AG08396 (cell line): ENCODE measurements around the gene RNU11.
"Not testable (repeated sequence)": the region's sequence is repeated elsewhere in the genome, so short reads cannot be mapped to it uniquely, and the experiment has no call there.

Experiments used
- DNase-seq: peaks from one replicate; pipeline ENCODE4 v3.0.0; 2012; ENCODE audit warnings: low spot score, mixed read lengths

The RNU11 gene

DNA sequence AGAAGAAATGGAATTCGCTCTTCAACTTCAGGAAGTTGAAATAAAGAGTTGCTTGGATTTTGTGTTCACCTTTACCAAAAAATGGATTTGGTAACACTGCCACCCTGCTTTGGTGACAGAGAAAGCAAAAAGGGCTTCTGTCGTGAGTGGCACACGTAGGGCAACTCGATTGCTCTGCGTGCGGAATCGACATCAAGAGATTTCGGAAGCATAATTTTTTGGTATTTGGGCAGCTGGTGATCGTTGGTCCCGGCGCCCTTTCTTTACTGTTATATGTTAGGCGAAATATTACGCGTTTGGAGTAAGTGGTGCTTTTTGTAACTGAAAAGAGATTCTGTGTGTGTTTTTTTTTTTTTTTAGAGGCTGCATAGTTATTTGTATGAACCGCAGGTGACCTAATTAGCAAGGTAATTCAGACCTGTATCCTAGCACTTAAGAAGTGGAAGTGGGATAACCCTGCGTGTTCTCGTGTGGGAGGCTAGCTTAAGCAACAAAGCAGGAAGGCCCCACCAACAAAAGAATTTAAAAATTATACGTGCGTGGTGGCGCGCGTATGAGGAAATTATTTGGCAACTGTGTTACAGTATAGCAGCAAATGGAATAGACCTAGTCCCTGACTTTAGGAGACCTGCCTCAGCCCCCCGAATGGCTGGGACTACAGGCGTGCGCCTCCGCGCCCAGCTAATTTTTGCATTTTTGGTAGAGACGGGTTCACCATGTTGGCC lies at the start of gene RNU11:
Gene RNU11 (plus strand): TSS at position 127 of the 725 bp plus-strand sequence.
- peak; percentile 75 for DNase-seq

DNA sequence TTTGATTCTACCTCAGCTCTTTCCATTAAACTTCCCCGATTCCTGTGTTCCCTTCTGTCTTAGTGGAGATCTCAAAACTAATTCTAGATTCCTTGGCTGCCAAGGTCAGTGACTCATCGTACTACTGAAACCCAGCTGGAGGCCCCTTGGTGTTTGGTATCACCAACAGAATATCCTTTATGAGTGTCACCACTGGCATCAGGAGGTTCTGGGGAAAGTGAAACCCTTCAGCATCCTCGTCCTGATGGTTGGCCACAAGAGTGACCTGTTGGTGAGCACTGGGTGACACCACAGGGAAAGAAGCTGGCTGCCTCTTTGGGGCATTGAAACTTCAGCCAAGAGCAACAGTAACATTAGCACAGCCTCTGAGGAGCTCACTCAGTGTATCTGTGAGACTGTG lies 46.7 kb upstream of the RNU11 start:
- DNase-seq: peak; percentile 90

DNA sequence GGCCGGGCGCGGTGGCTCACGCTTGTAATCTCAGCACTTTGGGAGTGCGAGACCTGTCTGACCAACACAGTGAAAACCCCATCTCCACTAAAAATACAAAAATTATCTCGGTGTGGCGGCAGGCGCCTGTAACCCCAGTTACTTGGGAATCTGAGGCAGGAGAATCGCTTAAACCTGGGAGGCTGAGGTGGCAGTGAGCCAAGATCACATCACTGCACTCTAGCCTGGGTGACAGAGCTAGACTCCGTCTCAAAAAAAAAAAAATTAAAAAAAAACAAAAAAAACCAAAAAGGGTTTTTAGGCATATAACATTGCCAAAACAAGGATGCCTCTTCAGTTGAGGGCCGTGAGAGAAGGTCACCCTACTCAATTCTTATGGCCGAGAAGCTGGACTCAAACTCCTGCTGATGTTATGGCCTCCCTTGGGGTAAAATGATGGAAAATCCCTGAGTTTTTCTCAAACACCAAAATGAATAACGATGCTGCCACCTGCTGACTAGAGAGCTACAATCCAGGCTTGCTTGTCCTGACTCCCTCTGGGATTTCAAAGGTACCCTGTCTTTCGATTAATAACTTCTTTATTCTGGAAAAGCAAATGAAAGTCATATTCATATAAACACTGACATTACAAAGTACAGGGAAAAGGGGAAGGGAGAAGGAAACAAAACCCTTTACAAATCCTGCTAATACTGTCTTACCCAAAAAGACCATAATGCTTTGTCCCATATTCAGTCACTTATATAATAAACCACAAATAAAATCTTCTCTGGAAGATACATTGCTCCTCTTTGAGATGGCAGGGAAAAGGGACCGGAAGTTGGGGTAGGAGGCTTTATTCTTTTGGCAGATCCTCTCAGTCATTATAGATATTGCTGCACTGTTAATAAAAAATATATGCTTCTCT lies 45.6 kb upstream of the RNU11 start:
- peak; percentile 76 for DNase-seq

DNA sequence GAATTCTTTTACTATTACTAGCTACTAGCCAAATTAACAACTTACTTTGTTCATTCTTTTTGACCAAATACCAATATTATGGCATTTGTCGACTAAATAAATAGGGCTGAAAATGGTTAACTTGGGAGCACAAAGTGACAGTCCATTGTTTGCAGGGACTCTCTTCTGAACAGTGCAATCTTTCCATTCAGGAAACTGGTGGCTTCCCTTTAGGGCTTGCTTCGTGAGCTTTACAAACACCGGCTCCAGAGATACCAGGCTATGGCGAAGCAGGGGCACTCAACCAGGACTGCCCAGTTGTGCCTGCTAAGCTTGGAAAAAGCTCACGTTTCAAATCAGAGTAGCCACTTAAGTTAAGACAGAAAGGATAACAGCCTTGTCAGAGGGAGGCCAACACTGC lies 44.0 kb upstream of the RNU11 start:
- DNase-seq: no peak

DNA sequence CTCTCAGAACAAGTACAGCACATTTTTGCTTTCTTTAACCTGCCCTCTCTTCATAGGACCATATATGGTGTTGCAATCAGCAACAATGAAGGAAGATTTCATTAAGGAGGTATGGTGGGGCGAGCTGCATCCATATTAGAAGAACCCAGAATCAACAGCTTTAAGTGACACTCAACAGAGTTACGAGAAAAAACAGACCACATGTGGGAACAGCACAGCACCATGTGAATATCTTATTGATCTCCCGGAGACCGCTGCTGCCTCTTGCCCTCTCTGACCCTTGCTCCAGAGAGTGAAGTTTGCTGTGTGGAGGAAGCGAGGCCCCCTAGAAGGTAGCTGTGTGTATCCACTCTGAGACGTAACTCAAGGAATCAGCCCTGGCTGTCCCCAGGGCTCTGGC lies 43.4 kb upstream of the RNU11 start:
- DNase-seq: no peak

DNA sequence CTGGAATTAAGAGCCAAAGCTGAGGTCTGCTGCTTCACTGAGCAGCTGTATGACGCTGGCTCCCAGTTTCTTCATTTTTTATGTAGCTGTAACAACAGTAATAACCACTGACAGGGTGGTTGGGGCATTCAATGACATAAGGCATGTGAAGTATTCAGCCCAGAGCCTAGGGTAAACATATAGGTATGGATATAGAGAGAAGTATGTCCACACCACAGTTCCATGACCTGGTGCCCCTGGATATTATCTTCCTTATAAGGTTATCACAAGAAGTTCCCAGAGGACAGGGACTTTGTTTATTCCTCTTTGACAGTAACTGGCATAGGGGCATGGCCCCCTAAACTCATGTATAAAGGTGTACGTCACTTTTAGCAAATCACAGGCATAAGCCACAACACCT lies 41.6 kb upstream of the RNU11 start:
- DNase-seq: no peak

DNA sequence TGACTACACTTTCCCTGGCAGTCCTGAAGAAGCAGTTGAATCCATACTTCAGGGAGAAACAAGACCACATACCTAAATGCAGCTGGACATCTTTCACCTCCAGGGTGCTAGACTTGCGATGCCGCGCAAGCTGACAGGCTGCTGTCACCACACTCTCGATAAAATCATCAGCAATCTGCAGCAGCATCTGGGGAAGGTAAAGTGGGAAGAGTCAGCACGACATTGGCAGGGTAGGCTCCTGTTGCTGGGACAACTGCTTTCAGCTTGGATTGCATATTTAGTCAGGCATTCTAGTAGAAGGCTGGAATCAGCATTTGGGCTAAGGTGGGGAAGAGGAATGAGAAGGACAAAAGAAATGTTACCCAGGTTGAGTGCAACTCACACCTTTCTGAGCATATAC lies 35.2 kb upstream of the RNU11 start:
- DNase-seq: no peak

DNA sequence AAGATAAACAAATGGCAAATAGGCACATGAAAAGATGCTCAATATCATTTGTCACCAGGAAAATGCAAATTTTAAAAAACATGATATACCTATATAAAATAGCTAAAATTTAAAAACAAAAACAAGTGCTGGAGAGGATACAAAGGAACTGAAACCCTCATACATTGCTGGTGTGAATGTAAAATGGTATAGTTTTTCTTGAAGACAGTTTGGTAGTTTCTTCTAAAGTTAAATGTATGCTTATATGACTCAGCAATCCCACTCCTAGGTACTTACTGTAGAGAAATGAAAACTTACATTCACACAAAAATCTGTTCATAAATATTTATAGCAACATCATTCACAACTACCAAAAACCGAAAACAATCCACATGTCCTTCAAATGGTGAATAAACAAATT lies 16.7 kb upstream of the RNU11 start:
- DNase-seq: no peak

DNA sequence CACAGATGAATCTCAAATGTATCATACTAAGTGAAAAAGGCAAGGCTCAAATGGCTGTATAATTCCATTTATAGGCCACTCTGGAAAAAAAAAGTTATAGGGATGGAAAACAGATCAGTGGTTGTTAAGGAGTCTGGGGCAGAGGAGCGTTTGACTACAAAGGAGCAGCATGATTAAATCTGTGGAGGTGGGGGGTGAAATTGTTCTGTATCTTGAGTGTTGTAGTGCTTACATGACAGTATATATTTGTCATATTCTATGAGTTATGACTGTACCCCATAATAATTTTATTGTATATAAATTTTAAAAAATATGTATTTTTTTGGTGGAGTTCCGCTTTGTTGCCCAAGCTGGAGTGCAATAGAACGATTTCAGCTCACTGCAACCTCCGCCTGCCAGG lies 15.8 kb upstream of the RNU11 start:
- DNase-seq: no peak

DNA sequence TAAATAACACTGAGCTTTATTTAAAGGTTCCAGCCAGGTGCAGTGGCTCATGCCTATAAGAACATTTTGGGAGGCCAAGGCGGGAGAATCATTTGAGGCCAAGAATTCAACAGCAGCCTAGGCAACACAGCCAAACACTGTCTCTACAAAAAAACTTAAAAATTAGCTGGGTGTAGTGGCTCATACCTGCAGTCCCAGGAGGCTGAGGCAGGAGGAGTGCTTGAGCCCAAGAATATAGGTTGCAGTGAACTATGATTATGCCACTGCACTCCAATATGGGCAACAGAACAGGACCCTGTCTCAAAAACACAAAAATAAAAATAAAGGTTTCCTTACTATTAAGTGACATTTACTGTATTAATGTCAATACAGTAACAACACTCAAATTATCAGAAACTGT lies 7.6 kb upstream of the RNU11 start:
- no peak for DNase-seq

DNA sequence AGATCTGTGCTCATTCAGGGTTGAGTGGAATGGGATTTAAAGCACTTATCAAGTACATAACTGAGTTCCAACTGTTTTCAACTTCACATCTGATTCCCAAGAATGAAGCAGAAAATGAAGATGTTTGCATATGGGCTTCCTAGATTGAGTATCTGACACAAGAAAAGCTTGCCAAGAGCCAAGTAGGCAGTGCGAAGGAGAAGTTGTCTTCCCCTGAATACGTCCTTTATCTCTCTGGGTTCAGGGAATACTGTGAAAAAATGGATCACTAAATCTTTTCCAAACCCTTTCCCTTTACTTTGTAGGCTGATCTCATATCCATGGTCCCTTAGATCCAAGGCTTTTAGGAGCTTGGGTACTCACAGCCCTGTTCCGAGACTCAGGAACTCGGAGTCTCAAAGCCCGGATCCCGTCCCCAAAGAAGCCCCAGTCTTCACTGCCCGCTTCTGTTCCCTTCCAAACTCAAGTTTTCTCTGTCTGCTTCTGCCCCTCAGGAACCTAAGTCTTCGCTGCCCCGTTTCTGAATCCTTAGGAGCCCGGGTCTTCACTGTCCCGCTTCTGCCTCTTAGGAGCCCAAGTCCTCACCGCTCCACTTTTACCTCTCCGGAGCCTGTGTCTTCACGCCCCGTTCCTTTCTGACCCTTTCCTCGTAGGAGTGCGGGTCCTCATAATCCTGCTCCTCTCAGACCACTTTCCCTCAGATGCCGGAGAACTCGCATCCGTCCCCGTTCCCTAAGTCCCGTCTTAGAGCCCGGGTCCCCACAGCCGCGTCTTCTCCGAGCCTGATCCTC lies 6.1 kb upstream of the RNU11 start:
- peak; percentile 41 for DNase-seq

DNA sequence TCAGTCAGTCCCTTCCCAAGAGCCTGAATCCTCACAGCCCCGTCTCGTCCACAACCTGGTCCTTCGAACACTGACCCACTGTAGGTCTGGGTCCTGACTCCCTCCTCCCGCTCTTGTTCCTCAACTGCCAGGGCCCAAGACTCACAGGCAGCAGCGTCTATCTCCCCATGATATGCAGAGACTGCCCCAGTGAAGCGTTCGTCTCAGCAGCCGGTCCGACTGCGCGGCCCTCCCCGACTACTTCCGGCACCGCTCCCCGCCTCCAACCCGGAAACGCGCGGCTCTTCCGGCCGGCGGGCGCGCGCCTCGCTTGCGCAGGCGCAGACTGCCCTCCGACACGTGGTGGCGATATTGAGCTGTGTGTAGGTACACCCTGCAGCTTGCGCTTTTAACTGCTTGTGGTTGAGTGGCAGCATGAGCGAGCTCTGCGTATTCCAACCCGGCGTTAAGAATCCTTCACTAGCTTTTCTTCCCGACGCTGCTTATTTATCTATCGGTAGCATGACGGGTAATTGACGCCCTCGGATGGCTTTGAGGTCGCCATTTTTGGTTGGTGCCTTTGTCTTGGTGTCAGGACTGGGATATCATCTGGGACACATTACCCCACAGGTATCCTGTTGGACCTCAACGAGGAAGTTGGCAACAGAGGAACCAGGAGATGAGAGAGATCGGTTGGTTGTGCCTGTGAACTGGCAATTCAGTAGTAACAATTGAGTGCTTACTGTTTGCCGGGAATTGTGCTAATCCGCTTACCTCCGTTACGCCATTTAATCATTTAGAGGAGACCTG lies 5.4 kb upstream of the RNU11 start, which contains the start of gene TAF12:
Gene TAF12 (minus strand): TSS at position 221 of the 789 bp plus-strand sequence. CDS start 20,986 bp downstream, outside the sequence.
- DNase-seq: peak; percentile 93

DNA sequence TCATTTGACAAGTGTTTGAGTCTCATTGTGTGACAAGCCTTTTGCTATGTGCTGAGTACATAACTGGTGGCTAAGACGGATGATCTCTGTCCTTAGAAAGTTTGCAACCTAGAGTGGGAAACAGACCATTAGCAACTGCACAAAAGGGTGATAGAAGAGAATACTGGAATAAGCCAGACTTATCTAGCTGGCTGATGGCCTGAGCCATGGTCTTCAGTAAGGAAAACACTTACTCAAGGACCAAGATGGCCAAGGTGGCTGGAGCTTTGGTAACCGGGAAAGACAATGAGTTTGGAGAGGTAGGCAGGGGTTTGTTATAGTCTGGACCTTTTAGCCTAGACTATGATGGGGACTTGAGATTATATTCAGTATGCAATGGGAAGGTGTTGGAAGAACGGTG lies 3.9 kb upstream of the RNU11 start:
- DNase-seq: no peak

DNA sequence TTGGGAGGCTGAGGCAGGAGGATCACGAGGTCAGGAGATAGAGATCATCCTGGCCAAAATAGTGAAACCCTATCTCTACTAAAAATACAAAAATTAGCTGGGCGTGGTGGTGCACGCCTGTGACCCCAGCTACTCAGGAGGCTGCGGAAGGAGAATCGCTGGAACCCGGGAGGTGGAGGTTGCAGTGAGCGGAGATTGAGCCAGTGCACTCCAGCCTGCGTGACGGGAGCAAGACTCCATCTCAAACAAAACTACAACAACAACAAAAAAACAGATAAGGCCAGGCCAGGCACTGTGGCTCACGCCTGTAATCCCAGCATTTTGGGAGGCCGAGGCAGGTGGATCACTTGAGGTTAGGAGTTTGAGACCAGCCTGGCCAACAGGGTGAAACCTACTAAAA lies 3.0 kb upstream of the RNU11 start:
- not testable (repeated sequence) for DNase-seq

DNA sequence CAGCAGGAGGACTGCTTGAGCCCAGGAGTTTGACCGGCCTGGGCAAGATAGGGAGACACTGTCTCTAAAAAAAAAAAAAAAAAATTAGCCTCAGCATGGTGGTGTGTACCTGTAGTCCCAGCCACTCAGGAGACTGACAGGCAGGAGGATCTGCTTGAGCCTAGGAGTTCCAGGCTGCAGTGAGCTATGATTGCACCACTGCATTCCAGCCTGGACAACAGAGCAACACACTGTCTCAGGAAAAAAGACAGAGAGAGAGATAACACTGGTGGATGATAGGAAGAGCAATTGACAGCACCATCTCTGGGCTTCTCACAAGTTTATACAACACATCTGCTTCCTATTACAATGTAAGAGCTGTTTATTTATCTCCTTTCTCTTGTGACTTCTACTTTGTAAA lies 2.4 kb upstream of the RNU11 start:
- no peak for DNase-seq

DNA sequence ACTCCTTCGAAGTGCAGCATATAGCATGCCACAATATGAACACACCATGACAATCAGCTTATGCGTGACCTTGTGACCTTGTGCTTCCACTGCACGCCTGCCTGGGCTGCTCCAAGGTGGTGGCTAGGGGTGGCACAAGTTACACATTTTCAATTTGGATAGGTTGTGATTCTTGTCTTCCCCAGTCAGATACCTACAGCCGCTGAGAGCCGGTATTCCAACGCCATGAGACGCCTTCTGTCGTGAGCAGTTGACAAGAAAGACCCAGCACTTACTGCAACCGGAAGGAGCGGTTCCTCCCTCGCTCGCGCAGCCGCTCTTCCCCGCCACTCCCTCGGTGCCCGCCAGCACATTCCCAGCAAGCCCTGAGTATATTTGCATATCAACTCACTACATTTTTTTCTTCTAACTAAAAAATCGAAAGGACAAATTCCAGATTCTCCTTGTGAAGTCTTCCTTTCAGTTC lies 359 bp upstream of the RNU11 start:
- peak; percentile 88 for DNase-seq

DNA sequence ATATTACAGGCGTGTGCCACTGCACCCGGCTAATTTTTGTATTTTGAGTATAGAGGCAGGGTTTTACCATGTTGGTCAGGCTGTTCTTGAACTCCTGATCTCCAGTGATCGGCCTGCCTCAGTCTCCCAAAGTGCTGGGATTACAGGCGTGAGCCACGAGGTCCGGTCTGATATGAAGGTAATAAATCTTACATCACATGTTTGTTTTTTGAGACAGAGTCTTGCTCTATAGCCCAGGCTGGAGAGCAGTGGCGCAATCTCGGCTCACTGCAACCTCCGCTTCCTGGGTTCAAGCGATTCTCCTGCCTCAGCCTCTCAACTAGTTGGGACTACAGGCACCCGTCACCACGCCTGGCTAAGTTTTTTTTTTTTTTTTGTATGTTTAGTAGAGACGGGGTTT lies 4.7 kb downstream of the RNU11 start:
- not testable (repeated sequence) for DNase-seq

DNA sequence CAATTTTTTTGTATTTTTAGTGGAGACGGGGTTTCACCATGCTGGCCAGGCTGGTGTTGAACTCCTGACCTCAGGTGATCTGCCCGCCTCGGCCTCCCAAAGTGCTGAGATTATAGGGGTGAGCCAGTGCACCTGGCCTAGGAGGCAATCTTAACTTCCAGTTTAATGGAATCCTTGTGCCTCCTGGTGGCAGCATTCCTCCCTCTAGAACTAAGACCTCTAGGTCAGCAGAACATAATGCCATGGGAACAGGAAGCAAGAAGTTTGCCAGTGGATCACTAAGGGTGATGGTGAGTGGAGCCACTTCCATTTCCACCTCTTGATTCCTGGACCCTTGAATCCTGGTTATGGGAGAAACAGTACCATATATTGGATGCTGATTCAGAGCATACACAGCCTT lies 5.5 kb downstream of the RNU11 start:
- not testable (repeated sequence) for DNase-seq

DNA sequence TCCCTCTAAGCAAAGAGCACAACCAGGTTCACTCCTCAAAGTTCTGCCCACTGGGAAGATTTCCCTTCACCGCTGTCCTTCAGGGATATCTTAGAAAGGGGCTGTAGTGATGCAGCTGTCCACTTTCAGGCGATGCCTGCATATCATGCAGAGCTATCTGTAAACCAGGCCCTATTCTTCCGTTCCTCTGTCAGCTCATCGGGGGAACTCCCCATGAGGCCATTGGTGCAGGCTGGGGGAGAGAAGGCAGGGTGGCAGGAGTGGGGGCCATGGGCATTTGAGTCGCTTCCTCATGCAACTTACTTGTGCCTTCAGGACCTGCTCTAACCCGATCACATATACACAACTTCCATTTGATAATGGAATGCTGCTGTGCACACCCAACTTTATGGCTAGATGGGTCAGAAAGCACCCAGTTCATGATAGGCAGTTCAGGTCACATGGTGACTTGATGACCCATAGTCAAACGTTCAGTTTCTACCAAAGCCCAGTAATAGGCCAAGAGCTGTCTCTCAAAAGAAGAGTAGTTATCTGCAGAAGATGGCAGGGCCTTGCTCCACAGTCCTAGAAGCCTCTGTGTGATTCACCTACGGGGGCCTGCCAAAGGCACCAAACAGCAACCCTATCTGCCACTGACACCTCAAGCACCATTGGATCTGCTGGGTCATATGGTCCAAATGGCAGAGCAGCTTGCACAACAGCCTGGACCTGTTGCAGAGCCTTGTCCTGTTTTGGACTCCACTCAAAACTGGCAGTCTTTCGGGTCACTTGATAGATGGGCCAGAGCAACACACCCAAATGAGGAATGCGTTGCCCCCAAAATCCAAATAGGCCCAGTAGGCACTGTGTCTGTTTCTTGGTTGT lies 7.3 kb downstream of the RNU11 start:
- not testable (repeated sequence) for DNase-seq

DNA sequence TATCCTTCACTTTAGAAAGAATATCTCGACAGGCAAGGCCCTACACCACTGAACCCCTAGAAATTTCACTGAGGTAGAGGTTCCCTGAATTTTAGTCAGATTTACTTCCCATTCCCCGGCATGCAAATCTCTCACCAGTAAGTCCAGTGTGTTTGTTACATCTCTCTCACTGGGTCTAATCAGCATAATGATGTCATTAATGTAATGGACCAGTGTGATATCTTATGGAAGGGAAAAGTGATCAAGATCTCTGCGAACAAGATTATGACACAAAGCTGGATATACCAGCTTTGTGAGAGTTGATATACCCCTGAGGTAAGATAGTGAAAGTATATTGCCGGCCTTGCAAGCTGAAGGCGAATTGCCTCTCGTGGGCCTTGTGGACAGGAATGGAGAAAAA lies 7.9 kb downstream of the RNU11 start:
- no peak for DNase-seq
